22Rv1 (cell line): ENCODE results near the gene SUPT3H.

Source experiments
- ZFX ChIP-seq: fragments of 450-650 bp; IDR thresholded peaks from 2 replicates; pipeline ENCODE4 v1.6.1; 2017; ENCODE audit warnings: antibody characterized with exemption, borderline replicate concordance
- TF ChIP-seq, protein P1 (sequence below): fragments of 450-650 bp; IDR thresholded peaks from 2 replicates; pipeline ENCODE4 v1.5.1; 2017; ENCODE audit warnings: mild to moderate bottlenecking

DNA sequence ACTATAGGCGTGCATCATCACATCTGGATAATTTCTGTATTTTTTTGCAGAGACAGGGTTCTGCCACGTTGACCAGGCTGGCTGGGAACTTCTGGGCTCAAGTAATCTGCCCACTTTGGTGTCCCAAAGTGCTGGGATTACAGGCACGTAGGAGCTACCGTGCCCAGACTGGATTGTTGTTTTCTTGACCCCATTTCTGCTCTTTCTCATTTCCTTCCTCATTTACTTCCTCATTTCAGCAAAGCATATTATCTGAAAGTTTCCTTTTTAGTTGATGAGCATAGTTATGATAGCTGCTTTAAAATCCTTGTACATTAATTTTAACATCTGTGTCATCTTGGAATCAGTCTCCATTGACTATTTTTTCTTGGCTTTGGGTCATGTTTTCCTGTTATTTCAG lies 350.6 kb downstream of the SUPT3H start:
- TF ChIP-seq, protein P1, sequence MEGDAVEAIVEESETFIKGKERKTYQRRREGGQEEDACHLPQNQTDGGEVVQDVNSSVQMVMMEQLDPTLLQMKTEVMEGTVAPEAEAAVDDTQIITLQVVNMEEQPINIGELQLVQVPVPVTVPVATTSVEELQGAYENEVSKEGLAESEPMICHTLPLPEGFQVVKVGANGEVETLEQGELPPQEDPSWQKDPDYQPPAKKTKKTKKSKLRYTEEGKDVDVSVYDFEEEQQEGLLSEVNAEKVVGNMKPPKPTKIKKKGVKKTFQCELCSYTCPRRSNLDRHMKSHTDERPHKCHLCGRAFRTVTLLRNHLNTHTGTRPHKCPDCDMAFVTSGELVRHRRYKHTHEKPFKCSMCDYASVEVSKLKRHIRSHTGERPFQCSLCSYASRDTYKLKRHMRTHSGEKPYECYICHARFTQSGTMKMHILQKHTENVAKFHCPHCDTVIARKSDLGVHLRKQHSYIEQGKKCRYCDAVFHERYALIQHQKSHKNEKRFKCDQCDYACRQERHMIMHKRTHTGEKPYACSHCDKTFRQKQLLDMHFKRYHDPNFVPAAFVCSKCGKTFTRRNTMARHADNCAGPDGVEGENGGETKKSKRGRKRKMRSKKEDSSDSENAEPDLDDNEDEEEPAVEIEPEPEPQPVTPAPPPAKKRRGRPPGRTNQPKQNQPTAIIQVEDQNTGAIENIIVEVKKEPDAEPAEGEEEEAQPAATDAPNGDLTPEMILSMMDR: no peak
- TF ChIP-seq ZFX: no peak
